ENCODE data around the gene BANF2. TPM values are rescaled to one million over a fixed set of nuclear protein-coding genes. Genes with fewer than 3 reads are reported as not detected.

BANF2 gene
- total and polyA plus RNA-seq, 2 of the 4 experiments (the other 2 are of a cell fraction), result not detected

GRCh38 chr20:17727351-17727750, 27.6 kb downstream of the BANF2 start:
- DNase-seq, result no peak
- H2BK120ac ChIP-seq (ENCODE audit: low read depth, low read length), result no peak overlapping the region
- H3K79me1 ChIP-seq (ENCODE audit: low read depth in 1 of 2, low read length in 2 of 2), result no peaks in the 10 kb centered on the region
- intact Hi-C loops (cut with micrococcal nuclease) (no loop called here), dilution Hi-C loops (cut with HindIII; ENCODE audit: low sequenced_read_pairs, unreplicated experiment) (no loop called here), in situ Hi-C loops (cut with MboI; ENCODE audit: low sequenced_read_pairs) (no loop called here)
- H3K9ac ChIP-seq (ENCODE audit: low read depth, low read length), result no peak overlapping the region
- no peak for TF ChIP-seq RCOR1 (IDR thresholded peaks at IDR 0.05; ENCODE audit: insufficient replicate concordance, low read length)
- TF ChIP-seq CEBPB (IDR thresholded peaks at IDR 0.05; ENCODE audit: low read depth, low read length), result no peak
- TF ChIP-seq MAZ (IDR thresholded peaks at IDR 0.05; ENCODE audit: borderline replicate concordance, low read depth, low read length), result no peak
- no peak for TF ChIP-seq CTCF (conservative IDR thresholded peaks at IDR 0.05; ENCODE audit: low read depth, low read length)
- TF ChIP-seq NFE2L2 (IDR thresholded peaks at IDR 0.05; ENCODE audit: low read depth, low read length), result no peak
- no peak for TF ChIP-seq RAD21 (IDR thresholded peaks at IDR 0.05; ENCODE audit: low read length)
- no peak for TF ChIP-seq SMC3 (IDR thresholded peaks at IDR 0.05; ENCODE audit: low read depth, low read length)
- no peak for TF ChIP-seq MXI1 (IDR thresholded peaks at IDR 0.05; ENCODE audit: borderline replicate concordance, low read depth, low read length)
- no peak for TF ChIP-seq BHLHE40 (IDR thresholded peaks at IDR 0.05; ENCODE audit: low read depth, low read length)
- TF ChIP-seq MAFK (IDR thresholded peaks at IDR 0.05; ENCODE audit: low read depth, low read length), result no peak
- H2AK5ac ChIP-seq (ENCODE audit: low read depth, low read length), result no peak overlapping the region
- POLR2A ChIA-PET (ENCODE audit: unreplicated experiment), result no interaction called here
- H3K56ac ChIP-seq (ENCODE audit: extremely low read depth, insufficient read depth, low read length), result no peak overlapping the region
- no peak overlapping the region for H2AK9ac ChIP-seq (replicated peaks; ENCODE audit: low read depth, low read length, poor library complexity)
- H4K91ac ChIP-seq (ENCODE audit: insufficient read depth, low read depth, low read length), result no peak overlapping the region
- BruUV-seq (replicated peaks), result no TSS peak
- no peak overlapping the region for H2BK5ac ChIP-seq (ENCODE audit: low read depth, low read length, poor library complexity, severe bottlenecking)
- H3K27me3 ChIP-seq (ENCODE audit: control insufficient read depth, insufficient read depth, low read length), result peaks cover 22% of the 10 kb centered on the region
- no peak overlapping the region for H3K27ac ChIP-seq (ENCODE audit: insufficient read depth, low read length)
- H3K18ac ChIP-seq (ENCODE audit: low read depth, low read length), result no peak overlapping the region
- H4K5ac ChIP-seq (ENCODE audit: low read depth, low read length), result no peak overlapping the region
- ATAC-seq (ENCODE audit: low read depth), result no peak
- H3K4me3 ChIP-seq (ENCODE audit: insufficient read depth, low read depth, low read length), result no peak overlapping the region
- no peak overlapping the region for H2BK20ac ChIP-seq (ENCODE audit: low read depth, low read length)
- no peak overlapping the region for H3K4me2 ChIP-seq (ENCODE audit: low read depth, low read length)
- no peak overlapping the region for H3K4ac ChIP-seq (ENCODE audit: low read depth, low read length)
- H3K4me1 ChIP-seq (ENCODE audit: control insufficient read depth, insufficient read depth, low read length), result 0 out of 2 replicates have a peak, but pooled peaks cover 2% of the 10 kb centered on the region
- H3K23ac ChIP-seq (ENCODE audit: low read depth, low read length), result no peak overlapping the region
- 83% methylated on average over 3 of the region's 10 CpGs; no CpG with 5 or more reads in 1 of the 2 experiments for WGBS, 2 experiments (ENCODE audit: extremely low coverage in 2 of 2, insufficient read length in 1 of 2)
- no peak overlapping the region for H2BK15ac ChIP-seq (ENCODE audit: low read depth, low read length)
- no peaks in the 10 kb centered on the region for H3K9me3 ChIP-seq (ENCODE audit: control insufficient read depth, insufficient read depth, low read length)
- H3K9me1 ChIP-seq (ENCODE audit: insufficient read depth, low read length), result no peaks in the 10 kb centered on the region
- H2AFZ ChIP-seq (replicated peaks; ENCODE audit: low read length, poor library complexity), result no peak overlapping the region
- H4K20me1 ChIP-seq (ENCODE audit: insufficient read depth, low read length), result no peaks in the 10 kb centered on the region
- H3K14ac ChIP-seq (replicated peaks; ENCODE audit: low read depth, low read length), result no peak overlapping the region
- no peak overlapping the region for H4K8ac ChIP-seq (ENCODE audit: low read depth in 2 of 2, low read length in 2 of 2)
- no peaks in the 10 kb centered on the region for H3K36me3 ChIP-seq (ENCODE audit: control insufficient read depth, insufficient read depth, low read length)
- CTCF ChIA-PET, result no interaction called here

Data from IMR-90 (cell line).